ENCODE data around the gene DPH7.
A peak's percentile ranks its signal among the peaks of the same experiment; 100 is the strongest.
"Not testable (repeated sequence)": the region's sequence is repeated elsewhere in the genome, so short reads cannot be mapped to it uniquely, and the experiment has no call there.

DPH7 gene

DNA sequence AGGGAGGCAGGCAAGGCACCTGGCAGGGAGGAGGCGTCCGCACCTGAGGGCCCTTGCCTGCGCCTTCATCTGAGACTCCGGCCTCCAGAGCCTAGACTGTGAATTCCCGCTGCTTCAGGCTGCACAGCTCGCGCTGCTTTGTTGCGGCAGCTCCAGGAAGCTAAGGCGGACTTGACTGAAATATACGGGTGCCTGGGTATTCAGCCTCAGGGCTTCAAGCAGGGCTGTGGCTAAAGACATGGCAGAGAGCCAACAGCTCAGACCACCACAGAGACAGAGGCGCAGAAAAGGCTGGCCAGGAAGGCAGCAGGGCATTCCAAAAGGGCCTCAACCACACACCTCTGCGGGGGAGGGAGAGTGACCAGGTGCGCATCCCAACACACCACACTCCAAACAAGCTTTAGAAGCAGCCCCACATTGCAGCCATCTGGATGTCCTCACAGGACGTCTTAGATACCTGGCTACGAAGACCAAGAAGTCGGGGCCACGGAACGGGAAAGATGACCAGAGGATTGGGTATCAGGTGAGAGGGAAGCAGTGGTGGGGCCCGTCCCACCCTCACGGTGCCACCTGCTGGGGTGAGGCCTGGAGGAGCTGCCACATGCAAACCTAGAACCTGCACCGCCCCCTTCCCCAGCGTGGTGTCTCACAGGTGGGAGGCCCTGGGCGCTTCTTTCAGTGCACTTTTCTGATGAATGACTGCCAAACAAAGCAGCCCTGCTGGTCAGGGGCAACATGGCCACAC, 1.7 kb upstream of the DPH7 start:
- DNase-seq: no peak

DNA sequence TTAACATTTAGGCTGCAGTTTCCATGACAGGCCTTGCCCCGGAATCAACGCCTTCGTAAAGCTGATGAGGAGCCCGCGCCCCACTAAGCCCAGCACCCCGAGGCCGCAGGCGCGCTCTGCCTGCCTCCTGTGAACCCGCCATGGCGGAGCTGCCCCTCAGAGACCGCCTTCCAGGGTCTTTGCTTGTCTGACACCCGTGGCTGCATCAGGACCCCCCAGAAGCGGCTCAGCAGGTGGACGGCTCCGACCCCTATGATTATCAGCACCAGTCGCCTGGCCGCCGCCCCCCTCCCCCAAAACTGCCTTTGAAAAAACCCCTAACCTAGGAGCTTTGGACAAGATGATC, 507 bp upstream of the DPH7 start:
- no peak for DNase-seq

DNA sequence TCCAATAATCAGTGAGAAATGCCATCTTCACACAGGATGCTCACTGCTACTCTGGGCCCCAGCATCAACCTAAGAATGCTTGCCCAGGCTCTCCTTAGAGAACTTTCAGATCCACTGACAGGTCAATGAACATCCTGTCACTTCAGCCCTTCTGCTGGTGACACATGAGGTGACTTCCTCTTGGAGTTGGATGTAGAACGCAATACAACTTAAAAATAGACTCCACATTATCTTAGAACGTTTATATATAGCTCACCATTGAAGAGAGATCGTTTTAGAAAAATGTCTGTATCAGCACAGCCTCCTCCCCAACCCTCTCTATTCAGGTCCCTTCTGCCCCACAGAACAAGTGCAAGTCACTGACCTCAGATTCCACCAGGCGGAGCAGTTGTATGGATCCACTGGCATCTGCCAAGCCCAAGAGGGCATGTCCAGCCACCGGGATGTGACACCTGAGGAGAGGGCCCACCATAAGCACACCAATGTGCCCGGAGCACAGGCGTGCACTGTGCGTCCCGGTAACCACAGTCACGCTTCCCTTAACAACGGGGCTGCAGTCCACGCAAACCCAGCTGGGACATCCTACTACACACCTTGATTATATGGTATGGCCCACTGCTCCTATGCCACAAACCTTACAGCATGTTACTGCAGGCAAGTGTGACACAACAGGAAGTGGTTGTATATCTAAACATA, 2.9 kb downstream of the DPH7 start:
- DNase-seq: no peak

DNA sequence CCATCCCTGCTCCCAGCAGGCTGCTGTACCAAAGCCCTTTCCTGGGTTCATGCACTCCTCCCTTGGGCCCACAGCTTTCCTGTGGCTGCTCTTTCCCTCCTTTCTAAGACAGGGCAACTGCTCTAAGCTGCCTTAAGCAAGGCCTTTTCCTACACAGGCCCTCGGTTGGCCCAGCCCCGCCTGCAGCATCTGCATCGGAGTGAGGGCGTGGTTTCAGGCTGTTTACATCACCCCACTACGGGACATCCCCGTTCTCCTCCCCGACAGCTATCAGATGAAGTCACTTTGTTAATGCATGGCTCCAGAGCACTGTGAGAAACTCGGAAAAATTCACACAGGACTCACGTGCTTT, 3.4 kb downstream of the DPH7 start:
- no peak for DNase-seq

DNA sequence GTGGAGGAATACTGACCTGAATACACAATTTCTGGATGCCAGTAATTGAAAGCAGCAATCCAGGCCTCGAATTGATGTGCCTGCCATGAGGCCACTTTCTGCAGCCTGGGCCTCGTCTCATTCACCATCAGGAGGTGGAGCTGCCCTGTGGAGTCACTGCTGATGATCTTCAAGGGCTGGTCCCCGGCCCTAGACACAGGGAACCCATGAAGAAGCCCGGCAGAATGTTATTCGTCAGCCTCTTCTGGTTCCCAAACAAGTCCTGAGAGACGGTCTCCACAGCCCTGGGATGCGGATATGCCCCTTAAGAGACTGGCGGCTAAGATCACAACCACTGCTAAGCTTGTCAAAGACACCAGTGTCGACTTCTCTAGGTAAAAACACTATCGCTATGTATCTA, 4.5 kb downstream of the DPH7 start:
- no peak for DNase-seq

DNA sequence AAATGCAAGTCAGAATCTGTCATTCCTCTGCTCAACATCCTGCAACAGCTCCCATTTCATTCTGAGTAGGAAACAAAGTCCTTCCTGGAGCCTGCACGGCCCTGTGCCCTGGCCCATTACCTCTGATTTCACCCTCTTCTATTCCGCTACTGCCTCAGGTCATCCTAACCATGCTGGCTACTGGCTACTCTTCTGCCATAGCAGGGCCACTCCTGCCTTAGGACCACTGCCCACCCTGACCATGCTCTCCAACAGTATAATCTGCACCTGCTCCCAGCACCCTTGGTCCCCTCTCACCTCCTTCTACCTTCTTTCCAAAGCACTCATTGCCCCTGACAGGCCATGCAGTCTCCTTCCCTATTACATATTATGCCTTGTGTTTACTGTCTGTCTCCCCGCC, 8.2 kb downstream of the DPH7 start:
- DNase-seq: no peak

DNA sequence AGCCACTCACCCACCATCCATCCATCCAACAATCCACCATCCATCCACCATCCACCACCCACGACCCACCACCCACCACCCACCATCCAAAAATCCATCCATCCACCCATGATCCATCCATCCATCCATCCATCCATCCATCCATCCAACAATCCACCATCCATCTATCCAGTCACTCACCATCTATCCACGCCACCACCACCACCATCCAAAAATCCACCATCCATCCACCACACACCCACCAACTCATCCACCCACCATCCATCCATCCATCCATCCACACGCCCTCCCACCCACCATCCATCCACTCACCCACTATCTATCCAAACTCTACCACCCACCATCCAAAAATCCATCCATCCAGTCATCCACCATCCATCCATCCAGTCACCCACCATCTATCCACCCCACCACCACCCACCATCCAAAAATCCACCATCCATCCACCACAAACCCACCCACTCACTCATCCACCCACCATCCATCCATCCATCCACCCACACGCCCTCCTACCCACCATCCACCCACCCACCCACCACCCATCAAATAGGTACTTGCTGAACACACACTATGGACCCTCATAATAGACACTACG, 9.0 kb downstream of the DPH7 start:
- DNase-seq: no peak

DNA sequence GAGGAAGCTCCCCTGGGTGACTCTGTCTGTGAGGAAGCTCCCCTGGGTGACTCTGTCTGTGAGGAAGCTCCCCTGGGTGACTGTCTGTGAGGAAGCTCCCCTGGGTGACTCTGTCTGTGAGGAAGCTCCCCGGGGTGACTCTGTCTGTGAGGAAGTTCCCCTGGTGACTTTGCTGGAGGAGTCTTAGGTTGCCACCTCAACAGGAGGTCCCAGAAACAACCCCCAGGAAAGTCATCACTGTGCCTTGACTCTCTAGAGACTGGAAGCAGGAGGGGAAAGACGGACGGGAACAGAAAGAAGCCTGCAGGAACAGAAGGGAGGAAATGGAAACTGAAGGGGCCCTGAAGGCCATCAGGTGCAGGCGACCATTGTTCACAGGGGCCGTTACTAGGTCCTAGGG, 10.3 kb downstream of the DPH7 start:
- DNase-seq: not testable (repeated sequence)

DNA sequence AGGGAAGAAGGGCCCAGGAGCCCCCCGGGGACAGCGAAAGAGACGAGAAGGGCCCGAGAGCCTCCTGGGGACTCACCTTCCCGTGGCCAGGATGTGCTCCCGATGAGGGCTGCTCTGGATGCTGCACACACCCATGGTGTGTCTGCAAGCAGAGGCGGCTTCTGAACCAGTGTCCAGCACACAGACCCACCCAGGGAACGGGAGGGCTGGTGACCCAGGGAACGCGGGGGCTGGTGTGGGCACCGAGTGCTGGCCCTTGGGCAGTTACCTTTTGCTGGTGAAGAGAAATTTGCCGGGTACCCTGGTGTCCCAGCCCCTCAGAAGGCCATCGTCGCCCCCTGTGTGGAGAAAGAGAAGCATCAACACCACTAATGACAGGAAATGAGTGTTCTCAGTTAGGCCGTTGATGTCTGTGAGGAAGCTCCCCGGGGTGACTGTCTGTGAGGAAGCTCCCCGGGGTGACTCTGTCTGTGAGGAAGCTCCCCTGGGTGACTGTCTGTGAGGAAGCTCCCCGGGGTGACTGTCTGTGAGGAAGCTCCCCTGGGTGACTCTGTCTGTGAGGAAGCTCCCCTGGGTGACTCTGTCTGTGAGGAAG, 13.8 kb downstream of the DPH7 start:
- no peak for DNase-seq

DNA sequence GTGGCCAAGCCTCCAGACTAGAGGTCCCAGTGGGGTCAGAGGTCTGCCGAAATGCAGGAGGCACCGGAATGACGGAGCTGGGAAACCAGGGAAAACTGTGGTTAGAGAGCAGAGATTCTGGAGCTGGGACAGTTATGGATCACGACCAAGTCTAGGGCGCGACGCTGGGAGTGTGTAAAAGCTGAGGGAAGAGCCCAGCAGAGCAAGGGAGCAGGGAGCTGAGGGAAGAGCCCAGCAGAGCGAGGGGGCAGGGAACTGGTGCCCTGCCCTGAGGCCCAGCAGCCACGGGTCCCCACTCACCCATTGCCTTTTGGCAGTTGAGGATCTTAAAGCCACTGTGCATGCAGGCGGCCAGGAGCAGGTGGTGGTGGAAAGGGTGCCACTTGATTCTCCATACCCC, 14.6 kb downstream of the DPH7 start:
- DNase-seq: no peak

DNA sequence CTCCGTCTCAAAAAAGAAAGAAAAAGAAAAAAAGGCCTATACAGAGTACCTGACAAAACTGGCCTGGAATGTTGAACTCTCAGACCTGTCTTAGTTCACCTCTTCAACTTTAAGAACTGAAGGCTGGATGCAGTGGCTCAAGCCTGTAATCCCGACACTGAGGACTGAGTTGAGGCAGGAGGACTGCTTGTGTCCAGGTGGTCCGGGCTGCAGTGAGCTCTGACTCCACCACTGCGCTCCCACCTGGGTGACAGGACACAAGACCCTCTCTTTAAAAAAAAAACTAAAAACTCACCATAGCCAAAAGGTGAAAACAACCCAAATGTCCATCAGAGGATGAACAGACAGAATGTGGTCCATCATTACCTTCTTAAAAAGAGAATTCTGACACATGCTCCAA, 20.6 kb downstream of the DPH7 start:
- DNase-seq: no peak

DNA sequence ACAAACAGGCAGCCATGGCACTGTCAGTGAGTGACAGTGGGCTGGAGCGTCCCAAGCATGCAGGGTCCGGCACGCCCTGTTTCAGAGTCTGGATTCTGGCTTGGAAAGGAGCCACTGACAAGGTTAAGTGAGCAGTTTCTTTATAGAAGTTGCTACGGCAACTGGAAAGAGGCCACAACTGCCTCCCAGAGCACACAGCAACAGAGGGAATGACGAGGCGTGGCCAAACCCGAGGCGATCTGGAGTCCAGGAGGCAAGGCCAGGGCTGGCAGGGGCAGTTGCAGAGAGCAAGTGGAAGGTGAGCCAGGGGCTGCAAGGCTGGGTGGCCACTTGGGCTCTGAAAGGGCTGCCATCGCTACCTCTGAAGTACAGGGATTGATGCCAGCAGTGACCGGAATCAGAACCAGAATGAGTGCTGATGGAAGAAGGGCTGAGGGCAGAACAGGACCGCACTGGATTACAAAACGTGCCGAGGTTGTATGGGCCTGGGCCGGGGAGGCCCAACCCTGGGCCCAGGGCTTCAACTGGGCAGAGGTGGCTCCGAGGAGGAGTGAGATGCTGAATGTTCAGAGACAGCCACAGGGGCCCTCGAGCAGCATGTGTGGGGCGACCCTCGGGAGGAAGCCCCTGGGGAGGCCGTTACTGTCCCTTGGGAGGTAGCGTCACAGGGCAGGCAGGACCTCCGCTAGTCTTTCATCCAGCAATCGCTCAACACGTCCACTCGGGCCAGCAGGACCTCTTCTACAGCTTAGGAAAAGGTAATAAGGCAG, 22.5 kb downstream of the DPH7 start:
- no peak for DNase-seq

DNA sequence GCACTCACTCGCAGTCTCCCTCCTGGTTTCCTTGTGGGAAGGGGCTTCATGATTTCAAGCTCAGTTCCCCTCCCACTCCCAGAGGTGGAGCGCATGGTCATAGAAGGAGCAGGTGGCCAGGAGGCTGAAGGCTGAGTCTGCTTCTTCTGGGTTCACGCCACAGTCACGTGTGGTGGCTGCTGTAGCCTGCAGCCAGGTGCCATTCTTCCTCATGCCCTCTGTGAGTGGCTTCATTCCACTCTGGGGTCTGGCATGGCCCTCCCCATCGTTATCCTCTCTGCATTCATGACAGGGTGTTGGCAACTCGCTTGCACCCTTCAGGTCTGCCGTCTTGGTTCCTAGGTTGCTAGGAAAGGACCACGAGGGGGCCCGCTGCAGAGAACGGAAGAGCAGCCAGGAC, 23.5 kb downstream of the DPH7 start:
- no peak for DNase-seq

DNA sequence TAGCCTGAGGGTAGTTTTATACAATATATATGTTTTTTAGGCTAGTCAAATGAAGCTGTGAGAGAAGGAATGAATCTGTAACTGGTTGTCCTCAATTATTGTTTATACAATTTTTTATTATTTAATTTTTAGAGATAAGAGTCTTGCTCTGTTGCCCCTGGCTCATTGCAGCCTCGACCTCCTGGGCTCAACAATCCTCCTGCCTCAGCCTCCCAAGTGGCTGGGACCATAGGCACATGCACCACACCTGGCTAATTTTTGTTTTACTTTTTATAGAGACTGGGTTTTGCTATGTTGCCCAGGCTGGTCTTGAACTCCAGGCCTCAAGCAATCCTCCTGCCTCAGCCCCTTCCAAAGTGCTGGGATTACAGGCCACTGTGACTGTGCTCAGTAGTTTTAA, 24.4 kb downstream of the DPH7 start:
- DNase-seq: no peak

DNA sequence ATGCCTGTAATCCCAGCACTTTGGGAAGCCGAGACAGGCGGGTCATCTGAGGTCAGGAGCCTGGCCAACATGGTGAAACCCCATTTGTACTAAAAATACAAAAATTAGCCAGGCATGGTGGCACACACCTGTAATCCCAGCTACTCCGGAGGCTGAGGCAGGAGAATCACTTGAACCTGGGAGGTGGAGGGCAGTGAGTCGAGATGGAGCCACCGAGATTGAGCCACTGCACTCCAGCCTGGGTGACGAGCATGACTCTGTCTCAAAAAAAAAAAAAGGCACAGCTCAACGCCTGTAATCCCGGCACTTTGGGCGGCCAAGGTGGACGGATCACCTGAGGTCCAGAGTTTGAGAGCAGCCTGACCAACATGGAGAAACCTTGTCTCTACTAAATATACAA, 25.1 kb downstream of the DPH7 start:
- DNase-seq: not testable (repeated sequence)

DNA sequence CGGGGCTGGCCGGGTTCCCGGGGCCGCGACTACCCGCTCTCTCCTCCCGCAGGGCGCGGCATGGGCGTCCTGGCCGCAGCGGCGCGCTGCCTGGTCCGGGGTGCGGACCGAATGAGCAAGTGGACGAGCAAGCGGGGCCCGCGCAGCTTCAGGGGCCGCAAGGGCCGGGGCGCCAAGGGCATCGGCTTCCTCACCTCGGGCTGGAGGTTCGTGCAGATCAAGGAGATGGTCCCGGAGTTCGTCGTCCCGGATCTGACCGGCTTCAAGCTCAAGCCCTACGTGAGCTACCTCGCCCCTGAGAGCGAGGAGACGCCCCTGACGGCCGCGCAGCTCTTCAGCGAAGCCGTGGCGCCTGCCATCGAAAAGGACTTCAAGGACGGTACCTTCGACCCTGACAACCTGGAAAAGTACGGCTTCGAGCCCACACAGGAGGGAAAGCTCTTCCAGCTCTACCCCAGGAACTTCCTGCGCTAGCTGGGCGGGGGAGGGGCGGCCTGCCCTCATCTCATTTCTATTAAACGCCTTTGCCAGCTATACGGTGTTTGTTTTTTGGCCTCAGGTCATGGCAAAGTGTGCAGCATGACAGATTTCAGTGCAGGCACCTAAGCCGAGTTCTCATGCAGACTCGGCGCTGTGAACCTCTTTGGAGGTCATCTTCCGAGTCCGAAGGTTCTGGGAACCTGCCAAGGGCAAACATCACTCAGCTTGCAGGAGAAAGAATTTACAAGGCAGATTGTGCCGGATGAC, 26.5 kb downstream of the DPH7 start:
- no peak for DNase-seq

DNA sequence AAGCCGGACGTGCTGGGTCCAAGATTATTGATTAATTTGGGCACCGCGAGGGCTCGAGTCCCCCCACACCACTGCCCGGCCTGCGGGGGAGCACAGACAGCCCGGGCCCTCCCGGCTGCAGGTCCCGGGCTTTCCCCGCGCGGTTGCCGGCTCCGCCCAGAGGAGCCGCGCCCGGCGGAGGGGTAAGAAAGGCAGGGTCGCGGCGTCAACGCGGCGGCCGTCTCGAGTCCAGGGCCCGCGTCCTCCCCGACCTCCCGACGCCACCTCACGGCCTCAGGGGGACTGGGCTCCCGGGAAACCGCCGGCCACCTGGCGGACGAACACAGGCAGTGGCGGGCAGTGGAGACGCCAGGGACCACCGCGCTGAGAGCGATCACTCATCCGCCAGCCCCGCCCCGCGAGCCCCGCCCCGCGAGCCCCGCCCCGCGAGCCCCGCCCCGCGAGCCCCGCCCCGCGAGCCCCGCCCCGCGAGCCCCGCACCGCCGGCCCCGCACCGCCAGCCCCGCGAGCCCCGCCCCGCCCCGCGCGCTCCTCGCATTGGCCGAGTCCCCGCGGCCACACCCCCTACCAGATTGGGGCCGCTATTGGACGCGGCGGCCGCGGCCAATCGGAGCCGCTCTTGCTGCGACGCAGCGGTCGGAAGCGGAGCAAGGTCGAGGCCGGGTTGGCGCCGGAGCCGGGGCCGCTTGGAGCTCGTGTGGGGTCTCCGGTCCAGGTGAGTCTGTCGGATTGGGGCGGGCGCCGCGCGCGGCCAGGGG, 27.3 kb downstream of the DPH7 start, which contains the start of gene MRPL41:
MRPL41 (plus strand) TSS at position 616 of the 758 bp plus-strand sequence. CDS start 203 bp downstream, outside the sequence.
- peak; percentile 22 for DNase-seq

DNA sequence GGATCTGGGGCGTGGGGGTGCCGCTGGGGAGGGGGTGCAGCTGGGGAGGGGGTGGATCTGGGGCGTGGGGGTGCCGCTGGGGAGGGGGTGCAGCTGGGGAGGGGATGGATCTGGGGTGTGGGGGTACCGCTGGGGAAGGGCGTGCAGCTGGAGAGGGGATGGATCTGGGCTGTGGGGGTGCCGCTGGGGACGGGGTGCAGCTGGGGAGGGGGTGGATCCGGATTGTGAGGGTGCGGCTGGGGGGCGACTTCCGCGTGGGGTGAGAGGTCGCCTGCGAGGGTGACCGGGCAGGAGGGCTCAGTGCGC, 27.8 kb downstream of the DPH7 start:
- DNase-seq: not testable (repeated sequence)

DNA sequence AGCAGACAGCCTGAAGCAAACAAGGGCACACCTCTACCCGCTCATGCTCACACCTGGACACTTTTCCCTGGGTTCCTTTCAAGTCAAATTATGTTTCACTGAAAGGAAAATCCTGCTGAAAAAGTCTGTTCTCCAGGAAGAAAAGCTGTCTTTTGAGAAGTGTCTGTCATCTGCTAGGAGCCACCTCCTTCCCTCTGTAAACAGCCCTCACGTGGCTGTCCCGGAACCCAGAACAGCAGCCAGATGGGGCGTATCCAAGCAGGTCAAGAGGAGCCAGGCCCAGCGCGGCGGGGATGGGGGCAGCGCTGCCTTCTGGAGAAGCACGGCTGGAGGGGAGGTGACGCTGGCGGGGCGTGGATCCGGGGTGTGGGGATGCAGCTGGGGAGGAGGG, 28.5 kb downstream of the DPH7 start, which contains the start of gene PNPLA7:
PNPLA7 (minus strand) TSS at position 172 of the 391 bp plus-strand sequence. CDS start 205 bp downstream, outside the sequence.
- DNase-seq: no peak

DNA sequence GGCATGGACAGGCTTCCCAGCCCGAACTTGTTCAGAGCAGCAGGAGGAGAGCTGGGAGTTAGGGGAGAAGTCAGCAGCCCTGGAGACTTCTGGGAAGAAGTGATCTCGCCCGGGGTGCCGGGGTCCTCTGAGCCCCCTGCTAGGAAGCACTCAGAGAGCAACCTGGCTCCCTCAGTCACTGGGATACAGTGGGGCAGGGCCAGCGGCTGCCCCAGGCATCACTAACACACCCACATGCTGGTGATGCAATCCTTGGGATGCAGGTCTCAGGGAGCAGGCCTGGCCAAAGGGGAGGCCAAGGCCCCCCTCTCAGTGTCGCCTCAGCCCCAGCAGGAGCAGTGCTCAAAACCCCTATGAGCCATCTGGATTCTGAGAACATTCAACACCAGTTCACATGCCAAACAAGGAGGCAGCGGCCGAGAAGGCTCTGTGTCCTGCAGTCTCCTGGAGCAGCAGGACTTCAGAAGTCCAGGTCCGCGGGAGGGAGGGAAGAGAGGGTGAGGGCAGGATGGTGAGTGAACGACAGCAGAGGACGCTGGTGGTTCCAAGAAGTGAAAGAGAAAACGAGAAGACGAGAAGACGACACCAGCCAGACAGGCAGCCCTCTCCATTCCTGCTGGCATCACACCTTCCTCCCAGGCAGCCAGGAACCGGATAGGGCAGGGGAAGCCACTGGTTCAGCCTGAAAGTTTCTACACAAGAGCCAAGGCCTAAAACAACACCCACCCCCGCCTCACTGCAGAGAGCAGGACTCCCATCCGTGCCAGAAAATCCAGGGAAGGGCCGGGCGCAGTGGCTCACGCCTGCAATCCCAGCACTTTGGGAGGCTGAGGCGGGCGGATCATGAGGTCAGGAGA, 30.8 kb downstream of the DPH7 start:
- DNase-seq: no peak

DNA sequence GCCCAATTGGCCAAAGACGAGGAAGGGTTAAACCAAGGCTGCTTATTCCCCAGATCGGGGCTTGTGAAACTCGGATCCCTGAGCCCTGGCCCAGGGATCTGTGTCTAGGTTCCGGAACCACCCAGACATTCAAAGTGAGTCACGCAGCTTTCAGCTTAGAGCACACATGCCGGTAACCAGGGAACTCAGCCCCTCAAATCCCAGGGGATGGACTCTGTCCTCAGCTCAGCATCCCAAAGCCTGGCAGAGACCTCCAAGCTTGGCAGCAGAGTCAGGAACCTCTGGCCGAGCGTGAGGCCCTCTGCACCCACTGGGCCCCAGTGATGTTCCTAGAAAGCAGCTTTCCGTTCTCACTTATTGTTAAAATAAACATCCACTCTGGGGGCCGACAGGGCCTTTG, 33.6 kb downstream of the DPH7 start:
- no peak for DNase-seq
